ENCODE results near the gene ZNF727.

DNA sequence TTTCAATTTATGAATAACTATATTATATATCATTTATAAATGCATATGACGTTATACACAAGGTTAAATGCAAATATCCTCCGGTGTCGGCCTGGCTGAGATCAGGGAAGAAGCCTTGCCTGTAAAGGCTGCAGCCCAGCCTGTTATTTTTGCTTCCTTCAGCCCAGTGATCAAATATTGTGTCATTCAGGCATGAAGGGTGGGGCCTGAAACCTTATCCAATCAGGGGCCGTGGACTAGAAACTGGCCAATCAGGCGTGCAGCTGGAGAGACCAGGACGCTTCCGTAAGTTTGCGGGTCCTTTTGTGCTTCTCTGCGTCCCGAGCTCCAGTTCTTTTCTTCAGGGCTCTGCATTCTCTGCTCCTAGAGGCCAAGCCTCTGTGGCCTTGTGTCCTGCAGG, 46.7 kb upstream of the ZNF727 start, which contains the start of gene ZNF722:
- TF ChIP-seq, protein P1, sequence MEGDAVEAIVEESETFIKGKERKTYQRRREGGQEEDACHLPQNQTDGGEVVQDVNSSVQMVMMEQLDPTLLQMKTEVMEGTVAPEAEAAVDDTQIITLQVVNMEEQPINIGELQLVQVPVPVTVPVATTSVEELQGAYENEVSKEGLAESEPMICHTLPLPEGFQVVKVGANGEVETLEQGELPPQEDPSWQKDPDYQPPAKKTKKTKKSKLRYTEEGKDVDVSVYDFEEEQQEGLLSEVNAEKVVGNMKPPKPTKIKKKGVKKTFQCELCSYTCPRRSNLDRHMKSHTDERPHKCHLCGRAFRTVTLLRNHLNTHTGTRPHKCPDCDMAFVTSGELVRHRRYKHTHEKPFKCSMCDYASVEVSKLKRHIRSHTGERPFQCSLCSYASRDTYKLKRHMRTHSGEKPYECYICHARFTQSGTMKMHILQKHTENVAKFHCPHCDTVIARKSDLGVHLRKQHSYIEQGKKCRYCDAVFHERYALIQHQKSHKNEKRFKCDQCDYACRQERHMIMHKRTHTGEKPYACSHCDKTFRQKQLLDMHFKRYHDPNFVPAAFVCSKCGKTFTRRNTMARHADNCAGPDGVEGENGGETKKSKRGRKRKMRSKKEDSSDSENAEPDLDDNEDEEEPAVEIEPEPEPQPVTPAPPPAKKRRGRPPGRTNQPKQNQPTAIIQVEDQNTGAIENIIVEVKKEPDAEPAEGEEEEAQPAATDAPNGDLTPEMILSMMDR (IDR thresholded peaks at IDR 0.05) = no peak
- no peak for TF ChIP-seq POLR2A (IDR thresholded peaks at IDR 0.05)

Measured in right lobe of liver (tissue), 4 donors.